ENCODE measurements around the gene AAGAB.

- TF ChIP-seq EZH2 (IDR thresholded peaks at IDR 0.05; ENCODE audit: low read length, unreplicated experiment) (no peak), CTCF (conservative IDR thresholded peaks at IDR 0.05; ENCODE audit: low read depth, low read length) (no peak), EZH2phosphoT487 (IDR thresholded peaks at IDR 0.05; ENCODE audit: borderline replicate concordance, low read length) (no peak)
These were observed 41.6 kb downstream of the AAGAB start for GRCh38 chr15:67212684-67213367.

Measured in PC-3 (cell line).